HG03342 (cell line): ENCODE measurements around the gene NR6A1.

Source experiments
- ATAC-seq: cut with Tn5 transposase; IDR thresholded peaks from one replicate; pipeline ENCODE4 v1.9.1; 2021; ENCODE audit warnings: mild to moderate bottlenecking, moderate library complexity; ENCODE audit not compliant: unreplicated experiment

Gene NR6A1

GRCh38 chr9:124479947-124480620, 291.0 kb downstream of the NR6A1 start:
- ATAC-seq = no peak

DNA sequence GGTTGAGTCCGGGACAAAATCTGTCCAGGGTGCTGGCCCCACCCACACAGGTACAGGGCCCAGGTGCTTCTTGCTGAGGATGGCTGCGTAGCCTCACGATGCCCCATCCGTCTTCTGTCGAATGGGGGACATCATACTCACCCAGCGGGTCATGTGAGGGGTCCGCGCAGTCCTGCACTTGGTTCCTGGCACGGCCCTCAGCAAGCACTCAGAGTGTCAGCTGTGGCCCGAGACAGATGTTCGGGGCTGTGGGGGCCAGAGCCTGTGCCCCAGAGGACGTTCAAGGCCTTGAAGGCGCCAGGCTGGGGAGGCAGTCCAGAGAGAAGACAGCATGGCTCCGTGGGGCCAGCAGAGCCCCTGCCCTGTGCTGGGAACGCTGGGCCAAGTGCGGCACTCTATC, 291.7 kb downstream of the NR6A1 start:
- no peak for ATAC-seq

- no peak for ATAC-seq
Observed at GRCh38 chr9:124478354-124478753, 292.8 kb downstream of the NR6A1 start.

GRCh38 chr9:124477648-124478285, 293.3 kb downstream of the NR6A1 start:
- no peak for ATAC-seq

GRCh38 chr9:124477211-124477647, 293.9 kb downstream of the NR6A1 start:
- no peak for ATAC-seq

DNA sequence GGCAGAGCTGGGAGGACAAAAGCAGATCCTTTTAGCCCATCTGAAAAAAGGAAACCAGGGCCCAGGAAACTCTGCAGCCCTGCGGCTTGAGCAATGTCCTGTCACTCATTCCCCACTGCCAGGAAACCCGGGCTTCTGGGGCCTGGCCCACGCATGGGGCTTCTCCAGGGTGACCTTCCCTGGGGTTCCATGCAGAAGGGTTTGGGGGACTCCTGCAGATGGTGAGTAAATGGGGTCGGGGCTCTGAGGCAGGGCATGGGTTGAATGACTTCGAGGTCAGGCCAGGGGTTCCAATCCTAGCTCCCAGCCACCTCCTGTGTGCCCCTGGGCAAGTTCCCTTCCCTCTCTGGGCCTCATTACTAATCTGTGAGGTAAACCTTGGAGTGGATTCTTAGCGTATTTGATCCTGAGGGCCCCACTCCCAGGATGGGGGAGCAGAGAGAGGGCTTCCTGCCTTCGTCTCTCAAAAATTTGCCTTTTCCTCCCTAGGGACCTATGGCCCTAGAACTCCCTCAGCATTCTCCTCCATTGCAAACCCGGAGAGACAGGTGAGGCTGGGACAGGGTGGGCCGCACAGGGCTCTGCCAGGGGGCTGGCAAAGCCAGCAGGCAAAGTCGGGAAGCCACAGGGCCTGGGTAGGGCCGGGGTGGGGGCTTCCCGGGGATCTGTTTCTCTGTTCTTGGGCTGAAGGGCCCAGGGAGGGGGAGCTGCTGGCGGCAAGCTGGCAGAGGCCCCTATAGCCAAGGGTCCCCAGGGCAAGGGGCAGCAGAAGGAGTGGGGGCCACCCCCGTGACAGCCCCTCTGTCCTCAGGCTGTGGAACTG, 295.0 kb downstream of the NR6A1 start:
- no peak for ATAC-seq

DNA sequence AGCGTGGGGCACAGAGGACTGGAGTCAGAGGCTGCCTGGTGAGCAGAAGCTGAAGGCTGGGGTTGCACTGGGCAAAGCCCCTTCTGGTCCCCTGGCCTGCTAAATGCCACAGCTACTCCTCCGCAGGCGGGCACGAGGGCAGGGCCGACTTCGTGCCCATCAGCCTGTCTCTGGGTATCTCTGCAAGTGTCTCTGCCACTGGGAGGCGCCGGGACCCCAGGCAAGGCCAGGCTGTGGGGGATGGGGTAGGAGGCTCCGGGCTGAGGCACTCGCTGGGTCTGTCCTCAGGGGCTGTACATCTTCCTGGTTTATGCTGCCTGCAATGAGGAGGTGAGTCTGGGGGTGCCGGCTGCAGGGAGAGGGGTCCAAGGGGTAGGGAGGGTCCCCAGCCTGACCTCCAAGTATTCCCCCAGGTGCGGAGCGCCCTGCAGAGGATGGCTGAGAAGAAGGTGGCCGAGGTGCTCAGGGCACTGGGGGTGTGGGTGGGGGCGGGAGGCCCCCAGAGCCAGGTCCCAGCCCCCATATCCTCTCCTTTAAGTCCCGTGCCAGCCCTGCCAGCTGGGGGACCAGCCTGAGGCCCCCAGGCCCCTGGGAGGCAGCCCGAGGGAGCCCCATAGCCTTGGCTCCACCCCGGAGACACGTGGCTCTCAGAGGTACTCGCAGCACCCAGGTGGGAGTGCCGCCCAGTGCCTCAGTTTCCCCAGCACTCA, 295.8 kb downstream of the NR6A1 start:
- no peak for ATAC-seq

- no peak for ATAC-seq
Observed at GRCh38 chr9:124474151-124474550, 297.0 kb downstream of the NR6A1 start.

GRCh38 chr9:124473310-124473709, 297.8 kb downstream of the NR6A1 start:
- ATAC-seq = no peak

DNA sequence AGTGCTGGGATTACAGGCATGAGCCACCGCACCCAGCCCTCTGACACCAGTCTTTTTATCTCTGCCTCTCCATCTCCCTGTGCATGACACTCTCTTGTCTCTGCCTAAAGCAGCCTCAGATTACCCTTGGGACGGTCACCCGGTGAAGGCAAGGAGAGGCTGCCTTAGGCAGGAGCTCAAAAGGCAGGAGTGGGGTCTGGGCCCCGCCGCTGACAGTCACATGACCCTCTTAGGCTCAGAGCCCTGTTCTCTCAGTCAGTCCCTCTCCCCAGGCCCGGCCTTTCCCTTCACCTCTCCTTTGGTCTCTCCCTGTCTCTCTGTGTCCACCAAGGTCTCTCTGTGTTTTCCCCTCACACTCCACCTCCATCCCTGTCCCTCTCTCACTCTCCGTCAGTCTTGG, 298.3 kb downstream of the NR6A1 start:
- ATAC-seq = no peak

- ATAC-seq = no peak
Observed at GRCh38 chr9:124471761-124472160, 299.4 kb downstream of the NR6A1 start.

DNA sequence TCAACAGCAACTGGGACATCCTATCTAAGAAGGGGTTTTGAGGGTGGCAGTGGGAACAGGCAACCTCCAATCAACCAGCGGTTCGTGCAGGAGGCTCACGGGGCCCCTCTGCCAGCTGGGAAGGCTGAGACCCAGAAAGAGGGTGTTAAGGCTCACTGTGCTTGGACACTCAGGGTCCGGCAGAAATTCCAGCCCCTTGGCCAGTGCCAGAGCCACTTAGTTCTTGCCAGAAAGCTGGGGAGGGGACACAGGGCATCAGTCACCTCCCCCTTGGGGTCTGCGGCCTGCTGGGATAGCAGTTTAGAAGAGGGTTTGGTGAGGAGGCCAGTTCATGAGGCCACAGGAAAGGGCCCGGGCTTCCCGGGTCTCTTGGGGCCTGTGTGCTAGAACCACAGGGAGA, 300.4 kb downstream of the NR6A1 start:
- no peak for ATAC-seq

- ATAC-seq = no peak
Observed at GRCh38 chr9:124470306-124470705, 300.8 kb downstream of the NR6A1 start.

DNA sequence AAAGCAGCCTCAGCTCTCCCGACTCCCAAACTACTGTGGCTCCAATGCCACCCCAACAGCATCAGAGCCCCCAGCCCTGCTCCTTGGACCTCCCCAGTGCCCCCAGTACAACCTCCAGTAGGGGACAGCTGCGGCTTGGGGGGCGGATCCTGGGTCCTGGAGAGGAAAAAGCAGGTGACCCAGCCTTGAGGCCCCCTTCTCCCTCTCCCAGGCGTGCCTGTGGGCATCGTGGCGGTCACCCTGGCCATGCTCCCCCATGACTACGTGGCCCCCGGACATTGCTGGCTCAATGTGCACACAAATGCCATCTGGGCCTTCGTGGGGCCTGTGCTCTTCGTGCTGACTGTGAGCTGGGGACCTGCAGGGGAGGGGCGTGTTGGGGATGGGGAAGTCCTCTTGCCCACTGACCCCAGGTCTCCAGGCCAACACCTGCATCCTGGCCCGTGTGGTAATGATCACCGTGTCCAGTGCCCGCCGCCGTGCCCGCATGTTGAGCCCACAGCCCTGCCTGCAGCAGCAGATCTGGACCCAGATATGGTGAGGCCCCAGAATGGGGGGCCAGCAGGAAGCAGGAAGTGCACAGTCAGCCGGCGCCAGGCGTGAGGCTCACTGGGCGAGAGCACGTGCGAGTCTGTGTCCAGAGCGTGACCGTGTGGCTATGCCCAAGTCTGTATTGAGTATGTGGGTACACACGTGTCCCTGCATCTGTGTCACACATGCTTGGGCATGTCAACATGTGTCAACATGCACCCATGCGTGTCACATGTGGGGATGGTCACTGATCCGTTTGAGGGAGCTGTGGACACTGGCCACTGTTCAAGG, 301.9 kb downstream of the NR6A1 start:
- no peak for ATAC-seq

DNA sequence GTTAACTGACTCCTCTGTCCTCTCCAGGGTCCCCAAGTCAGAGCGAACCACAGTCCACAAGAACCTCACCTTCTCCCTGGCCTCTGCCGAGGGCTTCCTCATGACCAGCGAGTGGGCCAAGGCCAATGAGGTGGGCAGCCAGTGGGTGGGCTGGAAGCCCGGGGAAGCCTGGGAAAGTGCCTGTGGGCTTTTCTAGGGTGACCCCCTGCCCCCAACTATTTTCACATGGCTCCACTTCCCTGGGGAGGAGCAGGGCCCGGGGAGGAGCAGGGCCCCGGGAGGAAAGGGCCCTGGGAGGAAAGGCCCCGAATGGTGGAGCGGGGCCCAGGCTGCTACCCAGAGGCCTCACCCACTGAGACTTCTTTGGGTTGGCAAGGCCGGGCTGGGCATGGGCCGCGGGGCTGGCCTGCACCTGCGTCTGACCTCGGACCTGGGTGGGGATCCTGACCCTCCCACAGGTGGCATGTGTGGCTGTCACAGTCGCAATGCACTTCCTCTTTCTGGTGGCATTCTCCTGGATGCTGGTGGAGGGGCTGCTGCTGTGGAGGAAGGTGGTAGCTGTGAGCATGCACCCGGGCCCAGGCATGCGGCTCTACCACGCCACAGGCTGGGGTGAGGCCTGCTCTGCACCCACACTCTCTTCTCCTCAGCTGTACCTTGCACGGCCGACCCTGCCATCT, 302.9 kb downstream of the NR6A1 start:
- ATAC-seq = no peak

DNA sequence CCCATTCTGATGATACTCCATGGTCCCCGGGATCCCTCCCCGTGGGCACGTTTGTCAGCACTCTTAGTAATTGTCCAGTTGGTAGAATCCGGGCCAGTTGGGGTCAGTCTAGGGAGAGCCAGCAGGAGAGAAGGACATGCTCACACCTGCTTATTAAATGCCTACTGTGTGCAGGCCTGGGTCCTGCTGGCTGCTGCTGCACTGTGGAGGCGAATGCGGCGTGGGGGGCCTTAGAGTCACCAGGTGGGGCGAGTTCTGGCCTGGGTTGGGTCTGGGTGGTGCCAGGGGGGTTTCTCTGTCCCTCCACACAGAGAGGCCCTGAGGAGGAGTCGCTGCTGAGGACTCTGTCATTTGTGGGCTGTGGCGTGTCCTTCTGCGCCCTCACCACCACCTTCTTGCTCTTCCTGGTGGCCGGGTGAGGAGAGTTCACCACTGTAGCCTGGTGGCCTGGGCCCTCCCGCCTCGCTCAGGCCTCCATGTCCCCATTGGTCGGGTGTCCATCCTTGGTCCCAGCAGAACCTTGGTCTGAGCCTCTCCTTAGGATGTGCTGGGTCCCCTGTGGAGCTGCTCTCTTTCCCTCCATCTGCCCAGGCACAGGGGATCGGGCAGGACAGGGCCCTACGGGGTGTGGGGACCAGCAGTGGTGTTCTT, 303.6 kb downstream of the NR6A1 start:
- no peak for ATAC-seq
